Amniotic epithelial cell (primary cell): ENCODE results near the gene PDE3A.
"Not testable (repeated sequence)": the region's sequence is repeated elsewhere in the genome, so short reads cannot be mapped to it uniquely, and the experiment has no call there.

ENCODE experiments used
- DNase-seq: peaks from one replicate; pipeline ENCODE4 v3.0.0-alpha.2; 2010; ENCODE audit warnings: low read depth

PDE3A gene

DNA sequence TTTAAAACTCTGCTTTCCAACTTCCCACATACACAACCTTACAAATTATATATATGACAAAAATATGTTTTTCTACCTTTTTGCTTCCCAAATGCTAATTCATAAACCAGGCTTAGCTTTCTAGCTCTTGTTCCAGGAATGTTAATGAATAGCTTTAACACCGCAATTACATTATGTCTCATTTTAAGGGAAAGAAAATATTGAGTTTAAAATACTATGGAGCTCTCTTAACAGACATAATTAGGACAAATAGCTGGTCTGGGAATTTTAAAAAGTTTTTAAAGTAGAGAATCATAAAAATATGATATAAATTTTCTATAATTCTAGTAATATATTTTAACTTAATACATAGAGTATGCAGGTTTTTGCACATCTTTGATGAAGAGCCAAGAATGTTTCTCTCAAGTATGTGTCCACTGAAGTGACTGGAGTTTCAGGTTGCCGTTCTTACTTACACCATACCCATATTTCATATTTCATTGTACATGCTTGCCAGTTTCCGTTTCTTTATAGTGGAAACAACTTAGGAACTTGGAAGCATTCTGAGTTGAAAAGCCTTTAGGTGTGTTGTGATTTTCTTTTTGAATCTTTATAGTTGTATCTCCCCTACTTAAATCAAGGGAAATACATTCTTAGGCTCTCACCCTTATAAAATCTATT lies 236.2 kb downstream of the PDE3A start:
- no peak for DNase-seq

DNA sequence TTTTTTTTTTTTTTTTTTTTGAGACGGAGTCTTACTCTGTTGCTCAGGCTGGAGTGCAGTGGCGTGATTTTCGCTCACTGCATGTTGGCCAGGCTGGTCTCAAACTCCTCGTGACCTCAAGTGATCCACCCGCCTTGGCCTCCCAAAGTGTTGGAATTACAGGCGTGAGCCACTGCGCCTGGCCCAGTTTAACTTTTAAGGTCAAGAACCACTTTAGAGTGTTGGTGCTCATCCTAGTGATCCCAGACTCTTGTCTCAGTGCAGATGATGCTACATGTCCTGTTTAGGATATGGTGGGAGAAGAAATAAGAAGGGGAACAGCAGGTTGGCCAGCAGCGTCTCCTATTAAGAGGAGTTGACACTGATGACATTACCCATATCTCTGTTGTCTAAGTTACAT lies 246.7 kb downstream of the PDE3A start:
- not testable (repeated sequence) for DNase-seq

DNA sequence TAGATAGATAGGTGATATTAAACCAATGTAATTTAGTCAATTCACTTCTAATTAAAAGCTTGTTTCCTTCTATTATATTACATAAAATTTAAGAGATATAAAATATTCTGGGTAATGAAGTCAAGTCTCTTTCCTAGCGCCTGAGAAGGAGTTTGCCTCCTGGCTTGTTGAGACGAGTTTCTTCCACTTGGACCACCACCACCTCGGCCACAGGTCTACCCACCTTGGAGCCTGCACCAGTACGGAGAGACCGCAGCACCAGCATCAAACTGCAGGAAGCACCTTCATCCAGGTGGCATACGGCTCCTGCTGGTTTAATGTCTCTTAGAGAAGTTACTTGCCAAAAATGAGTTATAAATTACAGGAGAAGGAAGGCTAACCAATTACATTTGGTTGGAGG lies 247.8 kb downstream of the PDE3A start:
- DNase-seq = no peak

DNA sequence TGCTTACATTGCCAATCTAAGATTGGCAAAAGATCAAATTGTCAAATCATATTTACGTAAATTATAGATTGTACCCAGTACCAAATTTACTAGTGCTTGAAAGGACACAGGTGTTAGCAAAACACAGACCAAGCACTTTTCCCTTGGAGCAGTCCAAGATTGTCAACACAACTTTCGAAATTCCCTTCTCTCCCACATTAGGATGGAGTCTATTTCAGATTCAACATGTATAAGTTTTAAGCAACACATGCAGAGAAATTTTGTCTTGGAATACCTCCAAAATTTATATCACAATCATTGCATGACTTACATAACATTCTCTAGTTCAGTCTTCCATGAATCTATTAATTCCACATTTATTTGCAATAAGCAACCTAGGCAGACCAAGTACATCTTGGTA lies 251.9 kb downstream of the PDE3A start:
- DNase-seq = no peak

DNA sequence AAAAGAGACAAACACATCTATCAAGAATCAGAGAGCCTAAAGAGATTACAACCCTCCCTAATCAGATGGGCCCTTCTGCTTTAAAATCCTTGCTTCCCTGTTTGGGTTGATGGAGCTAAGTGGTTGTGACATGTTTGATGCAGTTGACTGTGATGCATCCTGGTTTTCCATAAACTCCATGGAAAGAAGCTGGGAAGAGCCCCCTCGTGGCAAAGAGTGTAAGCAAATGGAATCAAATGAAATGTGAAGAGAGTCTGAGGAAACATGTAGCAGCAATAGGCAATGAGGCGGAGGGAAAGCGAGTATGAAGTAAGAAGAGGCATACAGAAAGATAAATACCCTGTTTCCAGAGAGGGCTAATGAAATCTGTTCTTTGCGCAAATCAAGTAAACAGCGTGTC lies 256.4 kb downstream of the PDE3A start:
- peak; percentile 57 for DNase-seq

DNA sequence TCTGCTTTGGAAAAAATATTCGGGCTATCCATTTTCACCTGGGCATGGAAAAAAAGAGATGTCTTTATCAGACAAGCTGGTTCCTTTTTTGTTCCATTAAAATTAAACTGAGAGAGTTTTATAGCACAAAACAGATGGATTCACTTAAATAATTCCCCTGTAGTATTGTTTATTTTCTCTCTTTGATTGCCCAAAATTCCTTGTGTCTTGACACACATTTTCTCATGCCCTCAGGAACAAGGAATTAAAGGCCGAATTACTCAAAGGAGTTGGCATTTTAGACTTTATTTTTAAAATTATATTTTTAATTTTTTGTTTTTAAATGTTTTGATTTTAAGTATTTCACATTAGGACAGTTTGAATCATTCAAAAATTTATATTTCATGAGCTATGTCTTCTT lies 257.2 kb downstream of the PDE3A start:
- no peak for DNase-seq

DNA sequence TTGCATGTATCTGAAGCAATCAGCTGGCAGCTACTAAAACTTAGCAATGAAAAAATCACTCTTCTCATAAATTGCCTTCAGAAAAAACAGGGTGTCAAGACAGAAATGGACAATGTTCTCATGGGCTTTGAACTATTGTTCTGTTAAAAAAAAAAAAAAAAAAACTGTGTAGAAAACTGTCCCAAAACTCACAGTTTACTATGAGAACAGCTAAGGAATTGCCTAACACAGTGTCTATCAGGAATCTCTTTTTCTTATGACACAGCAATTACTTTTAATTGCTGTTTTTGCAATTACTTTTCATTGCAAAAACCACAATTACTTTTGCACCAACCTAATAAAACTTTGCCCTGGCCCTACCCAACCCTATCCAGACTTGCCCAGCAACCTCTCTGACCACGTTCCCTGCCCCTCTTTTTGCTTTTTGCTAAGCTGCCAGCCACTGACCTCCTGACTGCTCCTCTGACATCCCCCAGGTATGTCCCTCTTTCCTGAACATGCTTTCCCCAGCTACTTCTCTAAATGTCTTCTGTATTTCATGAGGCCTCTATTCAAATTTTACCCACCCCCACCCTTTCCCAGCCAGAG lies 258.8 kb downstream of the PDE3A start:
- no peak for DNase-seq

DNA sequence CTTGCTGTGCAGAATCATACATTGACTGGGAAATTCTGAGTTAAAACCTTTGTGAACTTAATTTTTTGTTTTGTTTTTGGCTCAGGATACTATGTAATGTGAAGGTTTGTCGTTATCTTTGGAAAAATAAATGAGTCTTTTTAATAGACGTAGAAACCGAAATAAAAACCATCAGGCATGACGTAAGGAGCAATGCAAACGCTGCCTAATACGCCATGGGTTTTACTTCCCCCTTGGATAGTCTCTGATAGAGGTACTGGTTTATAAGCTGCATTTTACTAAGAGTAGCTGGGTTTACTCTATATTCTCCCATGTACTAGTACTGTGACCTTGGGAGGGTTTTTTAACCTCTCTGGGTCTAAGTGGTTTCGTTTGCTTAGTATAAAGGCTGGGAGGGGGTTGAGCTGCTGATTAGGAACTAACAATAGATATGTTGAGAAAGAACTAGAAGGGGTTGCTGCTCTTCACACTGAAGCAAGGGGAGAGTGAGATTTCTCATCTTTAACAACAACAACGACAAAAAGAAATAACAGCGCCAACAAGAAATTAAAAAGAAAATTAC lies 260.0 kb downstream of the PDE3A start:
- no peak for DNase-seq

DNA sequence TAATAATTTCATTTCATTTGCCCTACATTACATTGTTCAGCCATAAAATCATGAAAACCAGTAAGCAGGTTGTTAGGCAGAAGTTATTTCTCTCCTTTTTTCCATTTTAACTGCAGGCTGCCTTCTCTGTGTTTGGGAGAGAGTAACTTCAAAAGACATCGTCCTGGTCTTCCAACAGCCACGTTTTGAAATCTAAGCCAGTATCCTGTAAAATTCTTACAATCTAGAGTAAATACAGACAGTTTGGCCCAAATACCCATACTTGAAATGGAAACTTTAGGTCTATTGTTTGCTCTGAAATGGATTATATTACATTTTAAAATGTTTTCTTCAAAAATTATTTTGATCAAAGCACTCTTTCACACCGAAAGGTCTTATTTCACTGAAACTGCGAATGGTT lies 260.7 kb downstream of the PDE3A start:
- no peak for DNase-seq

DNA sequence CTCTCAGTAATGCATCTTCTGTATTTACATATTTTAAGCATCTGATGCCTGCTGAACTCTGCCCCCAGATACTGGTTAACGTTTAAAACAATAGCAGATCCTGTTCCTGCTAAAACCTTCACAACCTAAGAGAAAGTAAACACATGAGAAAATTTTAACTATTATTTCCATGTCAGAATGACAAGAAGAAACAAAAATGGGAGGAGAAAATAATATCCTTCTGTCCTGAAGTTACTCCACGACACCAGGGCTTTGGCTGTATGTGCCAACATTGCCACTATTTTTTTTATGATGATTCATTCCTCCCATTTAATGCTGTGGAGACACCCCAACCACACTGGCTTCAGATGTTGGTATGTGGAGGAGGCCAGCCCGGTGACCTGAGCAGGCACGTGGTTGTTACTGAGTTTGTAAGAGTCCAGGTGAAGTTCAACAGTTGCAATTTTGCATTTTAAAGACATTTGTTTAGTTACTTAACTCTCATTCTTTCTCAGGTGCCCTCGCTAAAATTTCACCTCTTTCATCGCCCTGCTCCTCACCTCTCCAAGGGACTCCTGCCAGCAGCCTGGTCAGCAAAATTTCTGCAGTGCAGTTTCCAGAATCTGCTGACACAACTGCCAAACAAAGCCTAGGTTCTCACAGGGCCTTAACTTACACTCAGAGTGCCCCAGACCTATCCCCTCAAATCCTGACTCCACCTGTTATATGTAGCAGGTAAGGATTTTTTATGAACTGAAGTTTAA lies 261.2 kb downstream of the PDE3A start:
- DNase-seq = peak; percentile 57

DNA sequence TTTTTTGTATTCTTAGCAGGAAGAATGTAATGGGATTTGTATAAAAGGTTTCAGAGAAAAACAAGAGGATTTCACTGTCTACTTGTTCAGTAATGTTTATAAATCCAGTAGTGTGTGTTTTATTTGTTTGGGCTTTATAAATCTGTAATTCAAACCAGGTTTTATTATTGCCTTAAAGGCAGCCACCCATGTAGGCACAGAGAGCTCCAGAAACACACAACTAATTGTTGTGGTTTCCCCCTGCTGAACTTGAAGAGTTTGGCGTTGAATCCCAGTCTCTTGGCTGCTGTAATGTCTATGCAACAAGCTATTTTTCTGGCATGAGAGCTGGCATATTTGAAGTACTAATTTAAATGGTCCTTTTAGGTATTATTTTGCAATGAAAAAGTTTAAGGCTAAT lies 263.4 kb downstream of the PDE3A start:
- no peak for DNase-seq

DNA sequence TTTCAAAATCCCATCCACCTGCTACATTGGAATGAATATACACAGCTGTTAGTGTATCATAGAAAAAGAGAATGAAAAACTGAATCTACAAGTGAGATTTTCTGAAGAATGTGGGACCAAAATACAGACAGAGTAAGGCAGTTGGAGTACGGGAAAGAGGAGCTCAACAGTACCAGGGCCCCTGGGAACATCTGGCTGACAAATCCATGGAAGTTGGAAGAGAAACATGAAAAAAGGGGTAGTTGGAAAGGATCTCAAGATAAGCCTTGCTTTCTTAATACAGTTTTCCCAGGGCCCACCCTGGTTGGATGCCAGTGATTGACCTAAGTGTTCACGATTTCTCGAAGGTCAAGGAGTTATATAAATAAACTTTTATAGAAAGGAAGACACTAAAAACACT lies 272.8 kb downstream of the PDE3A start:
- DNase-seq = no peak

DNA sequence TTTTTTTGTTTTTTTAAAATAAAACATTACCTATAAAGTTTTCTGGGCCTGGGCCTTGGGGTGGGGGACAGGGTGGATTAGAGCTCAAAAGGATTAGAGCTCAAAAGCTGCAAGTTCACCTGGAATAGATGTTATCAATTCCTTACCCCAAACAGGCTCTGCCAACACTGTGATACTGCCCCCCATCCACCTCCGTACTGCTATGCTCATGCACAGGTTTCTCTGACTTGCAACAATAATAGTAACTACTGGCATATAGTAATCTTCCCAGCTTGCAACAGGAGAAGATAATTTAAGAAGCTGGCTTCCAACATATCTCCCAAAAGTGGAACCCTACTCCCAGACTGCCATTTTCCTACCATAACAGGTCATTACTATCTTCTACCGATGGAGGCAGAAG lies 275.5 kb downstream of the PDE3A start:
- DNase-seq = no peak

DNA sequence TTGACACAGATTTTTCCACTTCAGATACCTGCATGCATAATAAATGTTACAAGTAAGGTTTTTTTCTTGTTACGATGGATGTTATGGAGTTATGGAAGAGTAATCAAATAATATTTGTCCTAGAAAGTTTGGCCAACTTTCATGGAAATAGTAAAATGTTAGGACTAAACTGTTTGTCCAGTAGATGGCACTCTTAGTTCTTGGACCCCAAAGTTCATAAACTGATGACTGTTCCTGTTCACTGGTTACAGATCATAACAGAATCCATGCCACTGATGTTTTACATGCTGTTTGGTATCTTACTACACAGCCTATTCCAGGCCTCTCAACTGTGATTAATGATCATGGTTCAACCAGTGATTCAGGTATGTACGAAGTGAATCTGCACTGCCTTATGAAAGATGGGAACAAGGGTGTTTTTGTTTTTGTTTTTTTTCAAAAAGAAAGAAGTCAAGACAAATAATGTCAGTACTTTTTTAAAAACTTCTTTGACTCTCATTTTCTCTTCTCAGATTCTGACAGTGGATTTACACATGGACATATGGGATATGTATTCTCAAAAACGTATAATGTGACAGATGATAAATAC lies 278.0 kb downstream of the PDE3A start:
- peak; percentile 70 for DNase-seq

DNA sequence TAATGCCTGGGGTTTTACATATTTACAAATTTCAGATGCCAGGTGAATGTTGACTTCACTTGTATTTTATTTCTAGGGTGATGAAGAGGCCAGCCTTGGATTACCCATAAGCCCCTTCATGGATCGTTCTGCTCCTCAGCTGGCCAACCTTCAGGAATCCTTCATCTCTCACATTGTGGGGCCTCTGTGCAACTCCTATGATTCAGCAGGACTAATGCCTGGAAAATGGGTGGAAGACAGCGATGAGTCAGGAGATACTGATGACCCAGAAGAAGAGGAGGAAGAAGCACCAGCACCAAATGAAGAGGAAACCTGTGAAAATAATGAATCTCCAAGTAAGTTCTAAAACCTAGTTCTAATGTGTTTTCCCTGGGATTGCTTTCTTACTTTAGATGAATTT lies 285.5 kb downstream of the PDE3A start:
- peak; percentile 9 for DNase-seq

DNA sequence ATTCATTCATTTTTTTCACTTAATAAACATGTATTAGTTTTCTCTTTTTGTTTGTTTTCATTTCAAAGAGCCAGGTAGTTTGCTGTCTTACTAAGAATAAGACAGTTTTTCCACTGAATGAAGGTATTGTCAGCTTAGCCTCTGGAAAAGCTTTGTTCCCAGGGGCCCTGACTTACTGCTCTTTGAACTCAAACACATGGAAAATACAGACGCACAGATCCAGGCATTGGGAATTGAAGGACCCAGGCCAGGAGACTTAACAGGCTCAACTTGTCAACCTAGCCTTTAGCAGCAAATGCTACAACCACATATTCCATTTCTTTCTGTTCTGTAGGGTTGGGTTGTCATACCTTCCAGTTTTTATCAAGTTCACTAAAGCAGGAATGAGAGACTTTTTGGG lies 288.3 kb downstream of the PDE3A start:
- DNase-seq = no peak

DNA sequence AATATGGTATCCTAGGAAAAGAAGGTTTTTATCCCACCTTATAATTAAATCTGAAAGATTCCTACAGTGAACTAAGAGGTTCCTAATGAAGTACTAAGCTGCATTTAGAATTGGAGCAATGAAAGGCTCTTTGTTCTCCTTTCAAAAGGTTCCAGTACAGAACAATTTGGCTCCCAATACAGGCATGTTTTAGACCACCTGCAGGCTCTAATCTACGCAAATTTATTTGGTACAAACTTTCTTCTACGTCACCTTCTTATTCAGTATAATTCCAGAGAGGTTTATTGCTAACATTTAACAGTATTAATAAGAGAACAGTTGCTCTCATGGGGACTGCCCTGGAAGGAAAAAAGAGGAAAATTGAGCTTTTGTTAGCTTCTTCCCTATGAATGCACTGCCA lies 289.2 kb downstream of the PDE3A start:
- no peak for DNase-seq

DNA sequence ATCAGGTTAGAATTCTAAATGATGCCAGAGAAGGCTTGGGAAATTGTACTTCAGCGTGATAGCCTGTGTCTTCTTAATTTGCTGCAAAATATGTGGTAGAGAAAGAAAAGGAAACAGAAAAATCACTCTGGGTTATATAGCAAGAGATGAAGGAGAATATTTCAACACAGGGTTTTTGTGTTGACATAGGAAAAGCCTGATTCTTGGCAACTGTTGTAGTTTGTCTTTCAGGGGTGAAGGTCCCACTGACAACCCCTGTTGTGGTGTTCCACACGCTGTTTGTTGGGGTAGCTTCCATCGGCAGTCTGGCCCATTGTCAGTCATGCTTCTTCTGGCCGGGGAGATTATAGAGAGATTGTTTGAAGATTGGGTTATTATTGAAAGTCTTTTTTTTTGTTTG lies 313.0 kb downstream of the PDE3A start:
- DNase-seq = no peak

DNA sequence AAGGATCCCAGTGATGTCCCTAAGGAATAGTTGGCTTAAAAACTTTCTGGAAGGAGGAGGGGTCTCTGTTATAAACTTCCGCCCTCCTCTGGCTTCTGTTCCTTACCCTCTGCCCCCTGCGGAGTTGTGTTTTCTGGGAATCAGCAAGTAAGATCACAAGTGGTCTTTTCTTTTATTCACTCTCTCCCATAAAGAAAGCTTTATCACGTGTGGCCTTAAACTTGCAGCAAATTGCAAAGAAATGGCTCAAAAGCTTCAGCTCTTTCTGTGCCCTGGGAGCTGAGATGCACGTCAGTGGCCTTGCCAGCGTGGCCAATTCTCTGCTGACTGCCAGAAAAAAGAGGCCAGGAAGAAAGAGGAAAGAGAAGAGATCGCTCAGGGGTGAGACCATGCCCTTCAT lies 326.9 kb downstream of the PDE3A start, which contains the start of gene SLCO1C1:
Gene SLCO1C1 (plus strand): TSS at position 101 of the 400 bp plus-strand sequence. CDS start 4,245 bp downstream, outside the sequence.
- no peak for DNase-seq

DNA sequence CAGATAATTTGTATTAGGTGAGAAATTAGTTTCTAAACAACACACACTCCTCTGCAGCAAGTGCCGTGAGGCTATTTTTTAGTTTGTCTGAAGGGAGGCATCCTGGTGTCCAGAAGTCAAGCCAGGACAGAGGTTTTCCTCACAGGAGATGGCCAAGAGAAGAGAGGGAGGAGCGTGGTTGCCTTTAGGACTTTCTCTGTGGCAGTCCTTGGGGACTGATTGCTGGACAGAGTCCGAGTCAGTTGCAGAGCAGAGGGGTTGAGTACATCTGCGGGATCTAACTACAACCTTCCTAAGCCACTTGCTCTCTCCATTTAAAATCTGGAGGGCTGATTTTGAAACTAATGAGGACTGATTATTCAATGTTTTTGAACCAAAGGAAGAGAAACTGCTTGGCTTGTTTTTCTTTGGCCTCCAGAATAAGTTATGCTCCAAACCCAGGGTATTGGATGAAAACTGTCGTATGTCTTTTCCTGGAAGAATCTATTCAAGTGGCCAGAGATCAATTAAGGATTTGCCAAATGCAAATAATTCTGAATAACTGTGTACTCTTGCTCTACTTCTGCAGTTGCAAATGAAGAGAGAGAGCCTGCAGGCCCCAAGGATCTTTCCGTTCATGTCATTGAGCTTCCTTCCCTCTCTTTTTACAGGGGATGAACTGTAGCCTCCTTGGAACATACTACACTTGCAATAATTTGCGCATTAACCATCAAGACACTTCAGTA lies 328.0 kb downstream of the PDE3A start:
- no peak for DNase-seq

DNA sequence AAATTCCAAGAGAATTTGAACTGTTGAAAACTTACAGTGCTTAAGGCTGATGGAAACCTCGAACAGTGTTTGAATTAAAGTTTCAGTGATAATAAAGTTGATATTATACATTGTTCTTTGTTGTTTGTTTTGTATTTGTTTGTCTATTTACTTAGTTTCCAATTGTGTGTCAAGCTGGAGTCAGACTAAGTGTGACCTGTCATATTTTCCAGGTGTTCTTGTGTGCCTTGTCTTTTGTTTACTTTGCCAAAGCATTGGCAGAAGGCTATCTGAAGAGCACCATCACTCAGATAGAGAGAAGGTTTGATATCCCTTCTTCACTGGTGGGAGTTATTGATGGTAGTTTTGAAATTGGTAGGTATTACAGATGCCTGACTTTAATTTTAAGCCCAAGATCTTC lies 332.8 kb downstream of the PDE3A start:
- no peak for DNase-seq

DNA sequence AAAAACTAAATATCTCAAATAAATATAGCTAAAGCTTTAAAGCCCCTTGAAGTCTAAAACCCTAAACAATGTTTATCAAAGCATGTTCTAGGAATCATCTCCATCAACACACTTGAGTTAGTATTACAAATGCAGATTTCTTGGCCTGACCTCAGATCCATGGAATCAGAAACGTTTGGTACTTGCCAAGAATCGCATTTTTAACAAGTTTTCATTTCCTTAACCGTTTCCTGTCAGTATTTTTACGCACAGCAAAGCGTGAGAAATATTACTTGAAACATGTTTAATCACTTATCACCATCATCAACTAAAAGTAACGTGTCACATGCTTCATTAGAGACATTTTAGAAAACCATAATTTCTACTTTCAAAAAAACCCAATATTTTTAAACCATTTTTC lies 336.5 kb downstream of the PDE3A start:
- no peak for DNase-seq
